HG03139 (cell line): ENCODE data around the gene KIAA1549.

ENCODE experiments used
- ATAC-seq: cut with Tn5 transposase; IDR thresholded peaks from one replicate; pipeline ENCODE4 v1.9.1; 2021; ENCODE audit not compliant: unreplicated experiment

Gene KIAA1549

DNA sequence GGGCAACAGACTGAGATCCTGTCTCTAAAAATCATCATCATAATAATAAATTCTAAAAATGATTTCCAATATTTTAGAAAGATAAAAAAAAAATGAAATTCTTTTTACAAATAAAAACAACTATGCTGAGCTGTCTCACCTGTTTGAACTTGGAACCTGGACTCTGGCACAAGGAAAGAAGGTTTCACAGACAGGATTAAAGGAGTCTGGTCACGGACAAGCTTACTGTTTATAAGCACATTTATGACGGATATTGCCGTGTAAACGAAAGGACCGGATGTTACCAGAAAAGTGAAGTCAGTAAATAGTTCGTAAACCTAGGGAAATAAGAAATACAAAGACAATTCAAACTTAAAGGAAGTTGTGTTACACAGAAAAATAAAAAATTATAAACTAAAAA lies 70.2 kb downstream of the KIAA1549 start:
- no peak for ATAC-seq

DNA sequence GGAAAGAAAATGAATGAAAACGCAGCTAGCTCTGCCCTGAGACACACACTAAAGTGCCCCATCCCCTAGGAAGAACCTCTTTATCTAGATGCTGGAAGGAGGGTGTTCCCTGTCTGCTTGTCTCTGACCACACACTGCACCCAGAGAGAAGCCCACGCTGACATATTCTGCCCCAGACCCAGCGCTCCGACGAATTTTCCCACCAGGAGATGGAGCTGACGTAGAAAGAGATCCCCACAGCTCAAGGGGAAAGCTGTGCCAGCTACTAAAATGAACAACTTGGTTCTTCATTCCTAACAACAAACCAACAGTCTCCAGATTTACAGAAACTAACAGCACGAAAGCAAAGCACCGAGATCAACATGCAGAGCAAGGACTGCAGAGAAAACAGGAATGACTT lies 73.3 kb downstream of the KIAA1549 start:
- no peak for ATAC-seq

DNA sequence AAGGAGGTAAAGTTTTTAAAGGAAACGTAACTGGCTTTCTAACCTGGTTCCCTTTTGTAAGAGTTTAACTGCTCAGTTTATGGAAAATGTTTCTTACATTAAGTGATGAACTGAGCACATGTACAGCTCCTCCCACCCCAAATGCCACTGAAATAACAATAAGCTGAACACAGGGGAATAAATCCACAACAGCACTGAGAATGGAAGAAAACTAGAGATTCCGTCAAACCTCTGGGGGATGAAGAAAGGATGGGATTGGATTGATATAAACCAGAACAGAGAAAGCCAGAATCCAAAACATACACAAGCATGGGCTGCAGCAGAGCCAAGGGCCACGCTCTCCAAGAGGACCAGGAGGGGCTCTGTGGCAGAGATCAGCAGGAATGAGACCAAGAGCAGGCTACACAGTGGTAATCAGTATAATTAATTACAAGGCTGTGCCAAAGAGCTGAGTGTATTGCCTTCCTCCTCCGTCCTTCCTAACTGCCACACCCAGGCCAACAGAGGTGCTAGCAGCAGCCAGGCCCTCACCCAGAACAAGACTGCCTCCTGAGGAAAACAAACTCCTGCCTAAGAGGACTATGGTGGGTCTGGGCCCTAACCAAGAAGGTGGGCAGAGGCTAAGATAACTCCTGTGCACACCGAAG lies 73.9 kb downstream of the KIAA1549 start:
- ATAC-seq = no peak

DNA sequence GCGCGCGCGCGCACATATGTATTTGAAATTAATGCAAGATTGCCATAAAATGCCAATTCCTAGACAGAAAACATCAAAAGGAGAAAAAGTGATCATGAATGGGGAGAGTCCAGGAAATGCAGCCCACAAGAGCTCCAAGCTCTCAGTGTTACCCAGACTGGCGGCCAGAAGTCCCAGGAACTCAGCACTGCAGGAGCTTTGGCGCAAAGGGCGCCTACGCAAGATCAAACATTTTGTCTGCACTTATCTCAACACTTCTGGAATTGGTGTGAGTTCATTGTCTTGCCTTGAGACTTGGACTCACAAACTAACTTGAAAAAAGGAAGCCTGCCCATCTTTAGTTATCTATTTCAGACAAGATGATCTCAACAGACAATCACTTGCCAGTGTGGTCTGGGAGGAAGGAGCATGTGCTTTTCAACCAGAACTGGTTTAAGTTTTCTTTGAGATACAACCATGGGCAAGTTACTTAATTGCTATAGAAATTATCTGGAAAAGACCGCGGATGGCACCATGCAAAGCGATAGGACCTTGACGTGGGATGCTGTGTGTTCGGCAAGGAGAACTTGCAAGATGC lies 77.2 kb downstream of the KIAA1549 start:
- no peak for ATAC-seq

DNA sequence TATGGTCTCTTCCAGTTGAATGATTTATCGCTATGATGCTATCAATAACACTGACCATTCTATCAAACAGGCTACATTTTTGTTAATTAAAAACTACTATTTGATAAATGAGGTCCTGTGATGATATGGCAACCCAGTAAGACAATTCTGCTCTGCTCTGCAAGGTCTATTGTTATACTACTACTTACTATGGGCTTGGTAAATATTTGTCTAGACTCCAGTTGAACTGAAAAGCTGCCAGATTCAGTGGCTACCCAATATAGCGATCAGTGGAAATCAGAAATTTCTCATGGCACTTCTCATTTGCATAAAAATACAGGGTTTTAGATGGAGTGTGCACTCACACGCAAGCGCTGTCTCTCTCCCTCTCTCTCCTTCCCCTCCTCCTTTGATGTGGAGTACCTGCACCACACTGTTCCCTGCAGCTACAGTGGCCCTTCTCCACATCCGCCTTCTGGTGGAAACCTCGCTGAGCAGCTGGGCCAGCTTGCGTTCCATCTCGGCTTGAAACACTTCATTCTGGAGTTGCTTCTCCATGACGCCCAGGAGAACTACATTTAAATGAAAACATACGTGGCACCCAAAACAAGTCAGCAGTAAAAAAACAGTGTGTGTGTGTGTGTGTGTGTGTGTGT lies 77.9 kb downstream of the KIAA1549 start:
- no peak for ATAC-seq

DNA sequence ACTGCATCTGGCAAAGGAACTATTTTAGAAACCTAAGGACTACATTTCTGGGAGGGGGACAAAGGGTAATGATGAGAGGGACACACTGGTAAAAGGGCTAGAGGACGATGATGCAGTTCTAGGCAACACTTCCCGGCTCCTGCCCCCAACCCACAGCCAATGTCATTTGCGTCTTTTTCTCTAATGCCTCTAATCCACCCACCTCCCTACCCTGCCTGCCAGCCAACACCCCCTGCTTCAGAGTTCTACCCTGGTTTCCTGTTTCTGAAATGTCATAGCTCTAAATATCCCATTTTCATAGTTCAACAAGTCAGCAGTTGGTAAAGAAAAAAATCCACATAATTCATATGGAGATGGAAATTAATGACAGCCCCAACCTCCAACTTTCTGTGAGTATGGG lies 79.0 kb downstream of the KIAA1549 start:
- no peak for ATAC-seq

DNA sequence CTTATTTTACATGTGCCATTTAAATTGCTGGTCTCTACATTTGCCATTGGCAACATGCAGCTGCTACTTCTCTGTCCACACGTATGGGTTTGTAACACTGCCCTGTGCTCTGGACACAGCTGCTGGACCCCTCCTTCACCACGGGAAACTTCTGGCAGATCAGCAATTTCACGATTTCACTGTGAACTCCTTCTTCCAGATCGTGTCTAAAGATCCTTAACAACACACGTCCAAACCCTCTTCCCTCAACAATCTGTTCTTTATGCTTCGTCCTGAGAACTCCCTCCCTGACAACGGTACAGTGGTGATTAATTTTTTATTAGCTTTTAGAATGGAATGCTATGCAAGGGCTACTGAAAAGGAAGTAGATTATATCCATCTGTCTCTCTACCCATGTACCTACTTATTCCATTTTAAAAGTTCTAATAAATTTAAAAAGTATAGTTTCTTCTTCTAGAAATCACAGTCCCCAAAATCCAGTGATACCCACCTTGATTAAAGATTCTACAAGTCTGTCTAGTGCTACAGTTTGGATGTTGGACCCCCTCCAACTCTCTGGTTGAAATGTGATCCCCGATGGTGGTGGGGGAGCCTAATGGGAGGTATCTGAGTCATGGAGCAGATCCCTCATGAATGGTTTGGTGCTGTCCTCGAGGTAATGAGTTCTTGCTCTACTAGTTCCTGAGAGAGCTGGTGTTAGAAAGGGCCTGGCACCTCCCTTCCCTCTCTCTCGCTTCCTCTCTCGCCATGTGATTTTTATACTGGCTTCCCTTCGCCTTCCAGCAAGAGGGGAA lies 81.0 kb downstream of the KIAA1549 start:
- no peak for ATAC-seq

DNA sequence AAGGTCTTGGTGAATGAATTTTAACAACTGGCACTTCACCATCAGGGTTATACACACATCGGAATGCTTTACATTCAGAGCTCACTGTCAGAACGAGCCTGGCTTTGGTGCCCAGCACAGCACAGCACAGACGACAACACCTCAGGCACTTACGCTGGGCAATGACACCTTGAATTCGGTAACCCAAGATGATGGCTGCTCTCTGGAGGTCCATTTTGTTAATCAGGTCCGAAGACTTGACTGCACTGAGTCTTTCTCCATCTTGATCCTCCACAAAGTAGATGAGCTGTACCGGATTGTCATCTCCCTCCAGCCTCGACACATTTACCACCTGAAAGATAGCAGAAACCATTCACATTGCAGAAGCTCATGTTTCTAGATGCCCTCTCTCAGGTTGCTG lies 82.4 kb downstream of the KIAA1549 start:
- ATAC-seq = no peak

DNA sequence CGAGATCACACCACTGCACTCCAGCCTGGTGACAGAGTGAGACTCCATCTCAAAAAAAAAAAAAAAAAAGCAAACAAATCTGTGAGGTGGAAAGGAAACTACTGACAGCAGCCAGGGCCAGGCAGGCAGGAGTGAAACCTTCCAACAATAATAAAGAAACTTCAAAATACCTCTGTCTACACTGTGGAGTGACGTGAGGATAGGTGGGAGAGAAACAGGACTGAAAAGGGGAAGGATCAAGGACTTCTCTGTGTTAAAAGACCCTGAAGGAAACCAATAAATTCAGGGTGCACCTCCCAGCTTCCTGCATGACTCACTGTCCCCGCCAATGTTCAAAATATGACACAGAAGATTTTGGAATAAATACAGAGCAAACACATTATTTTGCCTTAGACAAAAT lies 82.9 kb downstream of the KIAA1549 start:
- no peak for ATAC-seq

DNA sequence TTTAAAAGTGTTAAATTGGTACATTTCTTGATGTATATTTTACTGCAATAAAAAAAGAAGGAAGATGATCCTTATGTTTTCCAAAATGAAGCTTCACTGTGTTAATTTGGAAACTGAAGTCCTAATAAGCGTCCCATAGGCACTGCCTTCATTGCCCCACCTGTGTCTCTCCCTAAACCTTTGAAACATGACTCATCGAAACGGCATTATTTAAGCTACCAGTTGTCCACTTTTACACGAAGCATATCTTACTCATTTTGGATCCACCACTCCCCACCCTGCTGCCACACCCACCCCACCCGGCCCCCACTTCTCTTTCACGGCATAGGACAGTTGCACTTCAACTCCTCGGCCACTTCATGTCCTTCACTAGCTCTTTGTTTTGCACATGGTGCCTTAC lies 85.5 kb downstream of the KIAA1549 start:
- ATAC-seq = no peak

DNA sequence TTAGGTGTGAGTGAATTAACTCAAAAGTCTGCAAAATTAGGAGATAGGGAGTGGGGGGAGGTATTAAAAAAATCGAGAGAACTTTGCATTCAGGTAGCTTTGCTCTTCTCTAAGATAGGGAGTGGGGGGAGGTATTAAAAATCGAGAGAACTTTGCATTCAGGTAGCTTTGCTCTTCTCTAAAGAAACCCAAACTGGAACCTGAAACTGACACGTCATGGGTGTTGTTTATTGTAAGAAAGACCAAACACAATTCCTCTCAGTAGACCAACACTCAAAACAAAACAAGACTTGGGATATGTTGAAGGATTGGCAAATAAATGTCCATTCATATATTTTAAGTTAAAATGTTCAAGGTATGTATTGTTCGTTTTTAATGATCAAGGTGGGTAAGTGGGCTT lies 87.9 kb downstream of the KIAA1549 start:
- no peak for ATAC-seq

DNA sequence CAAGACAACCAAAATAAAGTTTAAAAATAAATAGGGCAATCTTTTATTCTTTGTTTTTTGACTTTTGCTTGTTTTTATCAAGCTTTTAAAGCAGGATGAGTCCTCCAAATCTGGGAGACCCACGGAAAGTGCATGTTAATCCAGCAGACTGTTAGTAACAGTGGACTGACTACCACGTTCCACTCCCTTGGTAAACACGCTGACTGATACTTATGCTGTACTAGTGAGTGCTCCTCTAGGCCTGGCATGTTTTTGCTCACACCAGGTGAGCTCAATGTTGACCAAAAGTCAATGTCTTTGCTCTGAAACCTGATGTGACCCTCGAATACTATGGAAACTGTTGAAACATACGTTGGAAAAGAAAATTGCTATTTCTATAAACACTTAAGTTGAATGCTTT lies 88.4 kb downstream of the KIAA1549 start:
- no peak for ATAC-seq

DNA sequence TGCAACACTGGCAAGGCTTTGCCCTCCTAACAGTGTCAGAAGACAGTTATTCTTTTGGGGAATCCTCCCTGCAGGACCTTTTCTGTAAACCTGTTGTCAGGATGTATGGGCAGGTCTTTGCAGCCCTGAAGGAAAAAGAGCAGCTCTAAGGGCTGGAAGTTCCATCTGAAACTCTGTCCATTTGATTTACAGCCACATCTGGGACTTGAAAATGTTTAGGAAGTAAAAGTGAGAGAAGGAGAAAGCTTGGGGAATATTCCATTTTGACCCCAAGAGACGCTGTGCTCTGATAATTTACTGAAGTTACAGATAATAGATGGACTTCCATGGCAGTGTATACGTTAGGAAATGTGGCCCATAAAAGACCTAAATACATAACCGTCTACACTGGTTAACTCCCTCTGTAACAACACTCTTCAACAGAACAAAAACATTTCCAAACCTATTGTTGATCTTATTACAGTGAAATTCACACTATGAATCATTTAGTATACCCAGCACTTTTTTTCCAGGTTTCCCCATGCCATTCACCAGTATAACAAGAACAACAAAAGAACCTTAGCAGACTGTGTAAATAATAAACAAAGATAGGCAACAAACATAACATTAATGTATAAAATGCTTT lies 89.1 kb downstream of the KIAA1549 start:
- no peak for ATAC-seq

DNA sequence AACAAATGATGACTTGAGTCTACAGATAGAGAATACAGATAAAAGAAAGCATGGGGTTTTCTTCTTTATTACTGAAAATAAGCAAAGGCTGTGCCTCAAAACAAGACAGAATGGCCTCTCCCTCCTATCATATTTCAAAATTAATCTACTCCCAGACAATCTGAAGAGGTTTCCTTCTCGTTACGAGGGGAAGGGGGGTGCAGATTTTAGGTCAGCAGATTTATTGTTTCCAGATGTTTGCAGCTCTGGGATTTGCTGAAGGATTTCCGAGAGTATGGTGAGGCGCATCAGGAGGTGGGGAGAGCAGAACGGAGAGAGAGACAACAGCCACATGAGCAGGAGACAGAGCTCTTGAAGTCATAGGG lies 89.8 kb downstream of the KIAA1549 start:
- no peak for ATAC-seq

DNA sequence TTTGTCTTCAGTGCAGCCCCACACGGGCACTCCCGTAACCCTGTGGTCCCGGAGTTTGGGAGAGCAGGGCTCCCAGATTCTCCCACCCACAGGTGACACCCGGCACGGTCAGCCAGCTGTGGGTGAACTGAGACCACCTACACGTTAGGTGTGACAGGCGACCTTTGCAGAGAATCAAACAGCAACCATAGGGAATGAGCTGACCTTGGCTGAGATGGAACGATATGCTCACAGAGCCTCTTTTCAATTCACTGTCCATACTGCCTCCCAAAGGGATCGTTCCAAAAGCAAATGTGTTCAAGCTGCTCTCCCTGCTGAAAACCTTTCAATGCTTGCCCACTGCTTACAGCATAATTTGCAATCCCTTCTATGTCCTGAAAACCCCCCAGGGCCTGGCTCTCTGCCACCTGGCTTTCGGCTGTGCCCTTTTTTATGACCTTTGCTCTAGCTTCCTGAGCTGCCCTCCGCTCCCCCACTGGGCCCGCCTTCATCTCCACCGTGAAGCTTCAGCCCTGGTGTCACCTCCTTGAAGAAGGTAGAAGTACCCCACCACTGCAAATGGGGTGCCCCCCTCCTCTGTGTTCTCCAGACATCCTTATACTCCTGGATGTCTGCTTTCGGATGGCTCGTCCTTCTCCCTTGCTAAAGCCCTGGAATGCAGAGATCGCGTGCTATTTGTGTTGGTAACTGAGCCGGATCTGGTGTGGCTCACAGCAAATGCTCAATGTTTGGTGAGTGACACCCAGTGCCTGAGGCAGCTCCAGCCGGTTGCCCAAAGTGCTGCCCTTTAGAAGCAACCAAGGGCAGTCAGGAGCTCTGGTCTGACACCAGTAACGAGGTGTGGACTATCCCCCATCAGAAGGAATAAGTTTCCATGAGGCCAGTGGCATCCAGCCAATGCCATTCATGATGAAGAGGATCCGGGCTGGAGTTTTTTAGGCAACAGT lies 90.4 kb downstream of the KIAA1549 start:
- no peak for ATAC-seq

DNA sequence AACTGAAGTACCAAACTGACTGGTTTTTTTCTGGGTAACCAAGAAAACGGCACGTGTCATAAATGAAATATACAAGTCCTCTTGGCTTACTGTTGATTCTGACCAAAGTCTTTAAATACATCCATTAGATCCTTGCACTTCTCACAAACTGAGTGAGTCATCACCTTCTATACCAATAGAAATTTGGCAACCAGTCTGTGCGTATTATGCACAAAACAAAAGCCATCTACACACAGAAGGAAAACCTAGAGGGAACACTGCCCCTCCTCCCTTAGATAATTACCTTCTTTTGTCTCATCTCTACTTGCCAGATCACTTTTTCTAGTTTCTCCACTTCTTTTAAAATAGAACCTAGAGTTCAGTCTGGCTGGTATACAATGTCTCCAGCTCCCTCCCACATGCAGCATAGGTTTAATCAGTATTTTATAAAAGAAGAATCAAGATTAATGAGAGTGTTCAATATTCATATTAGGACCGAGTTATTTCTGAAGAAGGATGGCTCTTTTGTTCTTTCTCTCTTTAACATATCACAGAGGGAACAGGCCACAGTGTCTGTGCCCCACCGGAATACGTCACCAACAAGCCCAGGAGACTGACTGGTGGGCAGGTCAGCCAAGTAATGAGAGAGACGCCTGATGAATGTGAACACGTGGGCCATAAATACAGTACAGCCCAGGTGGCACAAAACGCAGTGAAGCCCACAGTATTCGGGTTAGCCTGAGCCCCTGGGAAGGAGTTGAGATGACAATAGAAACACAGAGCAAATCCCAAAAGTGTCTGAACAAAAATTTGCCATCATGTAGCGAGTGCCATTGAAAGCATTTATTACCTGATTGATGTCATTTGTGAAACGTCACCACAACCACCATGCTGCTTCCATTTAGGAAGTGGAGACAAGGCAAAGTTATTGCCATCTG lies 91.3 kb downstream of the KIAA1549 start:
- no peak for ATAC-seq

DNA sequence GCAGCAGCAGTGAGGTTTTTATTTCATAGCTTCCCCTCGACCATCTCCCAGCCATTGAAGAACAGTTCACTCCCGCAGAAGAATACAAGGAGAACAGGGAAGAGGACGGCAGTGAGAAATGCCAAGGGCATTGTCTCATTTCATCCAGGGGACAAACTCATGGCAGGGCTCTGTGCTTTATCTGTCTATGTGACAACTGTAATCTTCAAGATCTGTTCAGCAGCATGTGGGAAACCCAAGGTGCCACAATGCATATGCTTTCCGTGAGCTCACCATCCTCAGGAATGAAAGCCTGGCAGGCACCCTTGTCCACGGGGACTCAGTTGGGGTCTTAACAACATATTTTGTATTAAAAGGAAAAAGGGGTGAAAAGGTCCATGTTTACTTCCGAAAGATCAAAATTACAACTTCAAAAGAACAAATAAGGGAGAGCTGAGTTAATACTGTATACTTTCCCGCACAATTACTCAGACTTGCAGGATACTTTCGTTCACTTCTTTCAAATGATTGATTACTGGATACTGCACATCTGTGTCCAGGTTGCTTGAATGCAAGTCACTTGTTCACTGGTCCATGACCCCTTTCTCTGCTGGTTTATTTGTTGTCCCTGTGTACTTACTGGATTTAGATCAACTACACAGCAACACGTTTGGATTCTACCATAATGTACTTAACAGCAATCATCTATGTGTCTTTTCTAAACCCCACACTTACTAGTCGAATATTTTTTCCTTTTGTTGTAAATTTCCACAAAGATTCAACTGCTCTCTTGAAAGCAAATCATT lies 93.1 kb downstream of the KIAA1549 start:
- no peak for ATAC-seq

DNA sequence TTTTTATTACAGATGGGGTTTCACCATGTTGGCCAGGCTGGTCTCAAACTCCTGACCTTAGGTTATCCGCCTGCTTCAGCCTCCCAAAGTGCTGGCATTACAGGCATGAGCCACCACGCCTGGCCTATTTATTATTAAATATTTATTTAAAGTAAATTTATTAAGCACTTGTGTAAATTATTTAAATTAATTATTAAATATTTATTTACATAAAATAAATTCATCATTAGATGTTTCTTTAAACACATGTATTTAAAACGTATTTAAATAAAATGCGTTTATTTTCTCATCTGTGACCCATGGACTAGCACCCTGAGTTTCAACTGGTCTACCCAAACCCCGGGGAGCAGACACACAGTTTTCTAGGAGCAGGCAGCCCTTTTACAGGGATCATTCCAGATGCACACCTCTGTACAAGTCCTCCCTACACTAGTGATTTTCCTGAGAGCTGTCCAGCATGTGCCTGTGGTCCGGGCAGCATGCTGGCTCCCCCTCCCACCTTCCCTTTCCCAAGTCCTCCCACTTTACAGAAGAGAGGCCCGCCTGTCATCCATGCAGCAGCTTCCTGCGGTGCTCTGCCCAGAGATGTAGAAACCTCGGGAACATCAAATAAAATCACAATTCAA lies 94.0 kb downstream of the KIAA1549 start:
- no peak for ATAC-seq
